Naive thymus-derived CD4-positive, alpha-beta T cell (primary cell): Measurements from ENCODE around the gene EFEMP2. TPM values are rescaled to one million over a fixed set of nuclear protein-coding genes. Genes with fewer than 3 reads are reported as not detected.

Experiments
- ATAC-seq: fragments of 150-1000 bp; cut with Tn5 transposase; 2 replicates; pipeline ENCODE4 v1.10.0; 2021; ENCODE audit warnings: mild to moderate bottlenecking, moderate library complexity
- CTCF ChIA-PET: fragments of 350-600 bp; sonication (Branson Sonifier 250); formaldehyde crosslinking; loops from one replicate; lab custom pipeline; 2021; ENCODE audit warnings: antibody characterized with exemption; lab: Charles Lee
- POLR2A ChIA-PET: fragments of 350-600 bp; sonication (Branson Sonifier 250); formaldehyde crosslinking; loops from one replicate; lab custom pipeline; 2021; ENCODE audit warnings: antibody characterized with exemption, inconsistent platforms; lab: Charles Lee
- DNase-seq, 9 donors: peaks; one replicate each; pipeline versions ENCODE4 v3.0.0 to v3.0.0-alpha.2; 2020 to 2022; ENCODE audit warnings: mixed read lengths in 1 of 9
- H3K27ac ChIP-seq: one replicate; pipeline ENCODE4 v1.7.0; 2013; ENCODE audit warnings: mild to moderate bottlenecking, low read depth, low read length, moderate library complexity
- H3K27me3 ChIP-seq, 2 donors: one replicate each; pipeline ENCODE4 v1.7.0; 2013; ENCODE audit warnings: low read length in 2 of 2, mild to moderate bottlenecking in 2 of 2, moderate library complexity in 2 of 2; ENCODE audit not compliant: control insufficient read depth in 2 of 2, insufficient read depth in 2 of 2
- H3K36me3 ChIP-seq, 3 experiments: 1 replicate in 2 of 3; 2 replicates in 1 of 3; pipeline ENCODE4 v1.7.0; 2013; ENCODE audit warnings: low read length in 3 of 3, mild to moderate bottlenecking in 3 of 3, moderate library complexity in 1 of 3; ENCODE audit not compliant: insufficient read depth in 3 of 3, control insufficient read depth in 2 of 3
- H3K4me1 ChIP-seq, 2 donors: one replicate each; pipeline ENCODE4 v1.7.0; 2013; ENCODE audit warnings: low read length in 2 of 2, mild to moderate bottlenecking in 2 of 2, moderate library complexity in 1 of 2; ENCODE audit not compliant: control insufficient read depth in 2 of 2, insufficient read depth in 2 of 2
- H3K4me3 ChIP-seq: 2 replicates; pipeline ENCODE4 v1.7.0; 2013; ENCODE audit warnings: mild to moderate bottlenecking, low read length
- H3K9me3 ChIP-seq, 3 experiments: 1 replicate in 2 of 3; 2 replicates in 1 of 3; pipeline ENCODE4 v1.7.0; 2013; ENCODE audit warnings: low read length in 3 of 3; ENCODE audit not compliant: control insufficient read depth in 2 of 3
- H3K27ac Mint-ChIP-seq, 9 donors: one replicate each; pipeline ENCODE4 v1.8.0; 2020 to 2022; ENCODE audit warnings: mixed read lengths in 9 of 9, mild to moderate bottlenecking in 8 of 9, moderate library complexity in 5 of 9, inconsistent platforms in 2 of 9
- H3K27me3 Mint-ChIP-seq, 5 donors: one replicate each; pipeline ENCODE4 v1.8.0; 2021 to 2022; ENCODE audit warnings: mixed read lengths in 5 of 5, mild to moderate bottlenecking in 1 of 5
- H3K36me3 Mint-ChIP-seq, 5 donors: one replicate each; pipeline ENCODE4 v1.8.0; 2020 to 2022; ENCODE audit warnings: mixed read lengths in 5 of 5, mild to moderate bottlenecking in 3 of 5, inconsistent platforms in 1 of 5
- H3K4me1 Mint-ChIP-seq, 7 donors: one replicate each; pipeline ENCODE4 v1.8.0; 2020 to 2022; ENCODE audit warnings: mixed read lengths in 7 of 7, mild to moderate bottlenecking in 3 of 7, inconsistent platforms in 1 of 7
- H3K4me3 Mint-ChIP-seq, 10 donors: one replicate each; pipeline ENCODE4 v1.8.0; 2020 to 2022; ENCODE audit warnings: mild to moderate bottlenecking in 10 of 10, mixed read lengths in 10 of 10, moderate library complexity in 6 of 10, inconsistent platforms in 2 of 10
- H3K9me3 Mint-ChIP-seq, 11 donors: one replicate each; pipeline ENCODE4 v1.8.0; 2020 to 2022; ENCODE audit warnings: mixed read lengths in 11 of 11, mild to moderate bottlenecking in 4 of 11, inconsistent platforms in 1 of 11, moderate library complexity in 1 of 11
- intact Hi-C, 2 donors: fragments of 100-400 bp; cut with micrococcal nuclease; formaldehyde crosslinking; loops; one replicate each; pipeline ENCODE4 v1.15.1; 2023
- polyA plus RNA-seq, 2 donors: library from polyadenylated mRNA; unstranded; fragments of 300-500 nt; fragmentation: Illumina TruSeq; gene quantifications; one replicate each; pipeline ENCODE4 v1.2.3, GENCODE V29; 2021
- total RNA-seq, 6 experiments: library from RNA in 5 of 6; stranded (reverse) in 5 of 6; gene quantifications; 1 replicate in 5 of 6; 2 replicates in 1 of 6; pipeline ENCODE4 v1.2.3 and lab custom pipeline; 2021 to 2026

The EFEMP2 gene
- total and polyA plus RNA-seq, 7 experiments from 2014 or later = 0.40 to 16.0 (median 9.2) TPM

DNA sequence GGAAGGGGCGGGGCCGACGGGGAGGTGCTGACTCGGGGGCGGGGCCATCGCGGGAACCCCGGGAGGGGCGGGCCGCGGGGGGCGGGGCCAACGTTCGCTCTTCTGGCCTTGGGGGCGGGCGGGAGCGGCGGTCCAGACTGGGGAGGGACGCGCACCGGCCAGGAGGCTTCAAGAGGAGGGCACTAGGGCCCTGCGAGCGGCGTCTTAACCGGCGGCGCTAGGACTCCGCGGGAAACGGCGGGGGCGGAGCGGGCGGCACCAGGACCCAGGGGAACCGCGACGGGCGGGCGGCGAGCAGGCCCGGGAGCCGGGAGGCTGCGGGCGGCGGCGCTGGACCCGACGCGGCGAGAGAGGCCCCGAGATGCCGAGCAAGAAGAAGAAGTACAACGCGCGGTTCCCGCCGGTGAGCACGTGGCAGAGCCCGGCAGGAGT lies 46.6 kb upstream of the EFEMP2 start, which contains the start of gene DRAP1:
Gene DRAP1 (plus strand): TSS at position 286 of the 432 bp plus-strand sequence. CDS start 76 bp downstream, at position 362.
- H3K36me3 Mint-ChIP-seq = peaks cover 4 to 33% (median 13%) of the 10 kb centered on the region in 5 donors
- POLR2A ChIA-PET = interaction anchor here (0.8 to 5.7 kb wide), 18 partner anchors 10 to 86 kb away, joined by 3 to 54 read pairs (median 6); partner anchors contain the start of genes CCDC85B, FIBP, MUS81 and SART1
- peaks cover 32 to 61% (median 35%) of the 10 kb centered on the region in 7 donors for H3K4me1 Mint-ChIP-seq
- intact Hi-C loops = loop anchor here (1.0 kb wide), 15 partner anchors 9 to 349 kb away; partner anchors contain the start of genes BANF1 (in 2 of the 2), EIF1AD (in 2 of the 2), FOSL1 (in 2 of the 2) and PCNX3 (in 2 of the 2)
- peak within 1 kb of the TSS; percentile 95 for H3K27ac ChIP-seq
- H3K9me3 ChIP-seq = no peaks in the 10 kb centered on the region
- peak within 1 kb of the TSS; percentile 83 for H3K4me3 ChIP-seq
- H3K27me3 ChIP-seq = no peaks in the 10 kb centered on the region
- H3K4me1 ChIP-seq = peaks cover 26 to 28% of the 10 kb centered on the region in 2 donors
- DNase-seq = peak; percentile 95 to 98 (median 97)
- no peaks in the 10 kb centered on the region for H3K9me3 Mint-ChIP-seq
- H3K36me3 ChIP-seq = peaks cover 0 to 37% (median 4%) of the 10 kb centered on the region in 3 experiments
- CTCF ChIA-PET = interaction anchor here (1.3 to 2.3 kb wide), 3 partner anchors 23 to 32 kb away, joined by 3 to 13 read pairs (median 4); partner anchors contain the start of gene CCDC85B
- H3K27me3 Mint-ChIP-seq = no peaks in the 10 kb centered on the region
- H3K27ac Mint-ChIP-seq = peak within 1 kb of the TSS; percentile 79 to 96 (median 90)
- ATAC-seq = peak; percentile 93
- H3K4me3 Mint-ChIP-seq = peak within 1 kb of the TSS; percentile 86 to 96 (median 93)

DNA sequence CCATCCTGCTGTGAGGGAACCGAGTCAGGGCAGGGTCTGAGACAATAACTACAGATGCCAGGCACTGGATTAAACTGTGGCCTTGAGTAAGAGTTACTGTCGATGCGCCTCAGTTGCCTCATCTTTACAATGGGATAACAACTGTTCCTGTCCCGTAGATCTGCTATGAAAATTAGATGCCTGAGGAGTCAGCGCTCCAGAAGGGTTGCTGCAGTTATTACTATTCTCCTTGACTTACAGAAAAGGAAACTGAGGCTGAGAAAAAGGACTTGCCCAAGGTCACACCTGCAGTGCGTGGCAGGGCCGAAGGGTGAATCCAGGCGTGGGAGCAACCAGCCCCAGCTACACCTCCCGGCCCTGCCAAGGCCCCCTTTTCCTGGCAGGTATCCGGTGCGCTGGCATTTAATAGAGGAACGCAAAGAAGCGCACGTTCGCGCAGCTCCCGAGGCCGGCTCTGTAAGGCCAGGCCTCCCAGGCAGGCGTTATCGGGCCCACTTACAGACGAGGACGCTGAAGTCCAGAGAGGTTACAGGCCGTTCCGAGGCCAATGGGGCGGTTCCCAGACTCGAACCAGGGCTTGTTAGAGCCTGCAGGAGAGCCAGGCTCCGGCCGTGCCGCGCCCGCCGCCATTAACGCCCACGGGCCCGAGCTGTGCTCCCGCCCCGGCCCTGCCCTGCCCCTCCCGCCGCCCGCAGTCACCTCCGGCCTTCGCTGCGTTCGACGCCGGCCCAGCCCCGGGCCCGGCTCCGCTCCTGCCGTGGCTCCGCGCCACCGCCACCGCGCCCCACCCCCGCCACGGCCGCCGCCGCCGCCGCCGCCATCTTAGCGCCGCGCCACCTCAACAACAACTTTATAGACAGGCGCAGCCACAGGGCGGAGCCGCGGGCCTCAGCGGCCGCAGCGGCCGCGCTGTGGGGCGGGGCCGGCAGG lies 45.9 kb upstream of the EFEMP2 start, which contains the start of gene C11orf68:
Gene C11orf68 (minus strand): TSS at position 852 of the 930 bp plus-strand sequence. CDS start 31 bp downstream, at position 821.
- Mint-ChIP-seq H3K9me3 (no peaks in the 10 kb centered on the region), H3K4me3 (peak within 1 kb of the TSS; percentile 86 to 96 (median 93)), H3K36me3 (peaks cover 4 to 32% (median 11%) of the 10 kb centered on the region in 5 donors), H3K27me3 (no peaks in the 10 kb centered on the region), H3K27ac (peak within 1 kb of the TSS; percentile 79 to 96 (median 90)), H3K4me1 (peaks cover 32 to 60% (median 34%) of the 10 kb centered on the region in 7 donors)
- peak; percentile 3 for ATAC-seq
- peak within 1 kb of the TSS; percentile 95 for H3K27ac ChIP-seq
- no peaks in the 10 kb centered on the region for H3K27me3 ChIP-seq
- H3K4me1 ChIP-seq = peaks cover 26 to 28% of the 10 kb centered on the region in 2 donors
- peak in 1 of 9 donors; percentile 38 for DNase-seq
- H3K9me3 ChIP-seq = no peaks in the 10 kb centered on the region
- peaks cover 0 to 36% (median 4%) of the 10 kb centered on the region in 3 experiments for H3K36me3 ChIP-seq
- ChIA-PET POLR2A (interaction anchor here (0.6 to 2.5 kb wide), 18 partner anchors 10 to 153 kb away, joined by 3 to 54 read pairs (median 6); partner anchors contain the start of genes CCDC85B, FIBP, FOSL1 and MUS81), CTCF (interaction anchor here (0.6 to 2.3 kb wide), 5 partner anchors 20 to 31 kb away, joined by 3 to 13 read pairs (median 4); partner anchors contain the start of gene CCDC85B)
- intact Hi-C loops = loop anchor here (1.0 kb wide), 15 partner anchors 10 to 350 kb away; partner anchors contain the start of genes BANF1 (in 2 of the 2), EIF1AD (in 2 of the 2), FOSL1 (in 2 of the 2) and PCNX3 (in 2 of the 2)
- peak within 1 kb of the TSS; percentile 83 for H3K4me3 ChIP-seq

GRCh38 chr11:65917434-65918210 lies 45.0 kb upstream of the EFEMP2 start:
- peak overlapping the region; percentile 83 for H3K4me3 ChIP-seq
- ATAC-seq (no peak), DNase-seq (no peak)
- Mint-ChIP-seq H3K4me3 (peak overlapping the region; percentile 86 to 96 (median 90)), H3K27ac (peak overlapping the region in 8 of 9 donors; percentile 74 to 94 (median 88)), H3K36me3 (peaks cover 3 to 27% (median 7%) of the 10 kb centered on the region in 5 donors), H3K27me3 (no peaks in the 10 kb centered on the region), H3K9me3 (no peaks in the 10 kb centered on the region), H3K4me1 (peaks cover 29 to 52% (median 30%) of the 10 kb centered on the region in 7 donors)
- H3K36me3 ChIP-seq = peaks cover 0 to 29% (median 2%) of the 10 kb centered on the region in 3 experiments
- intact Hi-C loops = no loop called here
- no peaks in the 10 kb centered on the region for H3K27me3 ChIP-seq
- POLR2A ChIA-PET = interaction anchor here (0.6 to 2.5 kb wide), 22 partner anchors 9 to 281 kb away, joined by 3 to 54 read pairs (median 4); partner anchors contain the start of genes CCDC85B, FIBP, FOSL1 and MUS81
- H3K4me1 ChIP-seq = peaks cover 26 to 28% of the 10 kb centered on the region in 2 donors
- H3K9me3 ChIP-seq = no peaks in the 10 kb centered on the region
- peak overlapping the region; percentile 95 for H3K27ac ChIP-seq
- CTCF ChIA-PET = interaction anchor here (0.6 to 2.3 kb wide), 5 partner anchors 19 to 30 kb away, joined by 3 to 13 read pairs (median 4); partner anchors contain the start of gene CCDC85B

DNA sequence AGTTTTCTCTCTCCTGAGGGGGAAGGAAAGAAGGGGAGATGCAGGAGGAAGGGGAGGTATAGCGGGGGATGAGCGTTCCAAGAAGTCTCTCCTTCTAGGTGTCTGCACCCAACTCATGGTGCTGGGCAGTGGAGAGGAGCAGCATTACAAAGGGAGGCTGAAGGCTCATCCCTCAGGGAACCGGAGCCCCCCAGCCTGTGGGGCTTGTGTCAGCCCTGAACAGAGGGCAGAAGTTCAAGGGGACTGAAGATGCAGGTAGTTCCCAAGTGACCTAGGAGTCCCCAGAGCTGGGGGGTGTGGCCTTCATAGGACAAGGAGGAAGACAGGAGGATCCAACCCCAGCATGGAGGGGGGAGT lies 44.5 kb upstream of the EFEMP2 start:
- CTCF ChIA-PET = interaction anchor here (2.3 kb wide), 1 partner anchor 27 kb away, joined by 13 read pairs; the partner anchor contains the start of gene CCDC85B
- peaks cover 25 to 47% (median 29%) of the 10 kb centered on the region in 7 donors for H3K4me1 Mint-ChIP-seq

GRCh38 chr11:65916391-65916790 lies 43.8 kb upstream of the EFEMP2 start:
- DNase-seq = no peak
- ATAC-seq = no peak
- H3K4me3 ChIP-seq = no peak overlapping the region
- Mint-ChIP-seq H3K4me1 (peaks cover 24 to 43% (median 29%) of the 10 kb centered on the region in 7 donors), H3K27me3 (peaks cover 0 to 2% (median 0%) of the 10 kb centered on the region in 5 donors), H3K4me3 (peak overlapping the region; percentile 52 to 96 (median 88)), H3K9me3 (no peaks in the 10 kb centered on the region), H3K27ac (peak overlapping the region in 6 of 9 donors; percentile 35 to 87 (median 75)), H3K36me3 (peaks cover 0 to 21% (median 0%) of the 10 kb centered on the region in 5 donors)
- H3K4me1 ChIP-seq = peaks cover 26 to 28% of the 10 kb centered on the region in 2 donors
- intact Hi-C loops = no loop called here
- no peak overlapping the region for H3K27ac ChIP-seq
- no peaks in the 10 kb centered on the region for H3K27me3 ChIP-seq
- peaks cover 0 to 18% (median 0%) of the 10 kb centered on the region in 3 experiments for H3K36me3 ChIP-seq
- POLR2A ChIA-PET = interaction anchor here (0.9 to 2.8 kb wide), 4 partner anchors 23 to 43 kb away, joined by 3 to 17 read pairs (median 4); partner anchors contain the start of gene CCDC85B
- CTCF ChIA-PET = interaction anchor here (0.7 kb wide), 1 partner anchor 32 kb away, joined by 4 read pairs; no protein-coding TSS in a partner anchor
- no peaks in the 10 kb centered on the region for H3K9me3 ChIP-seq

More for the DNA sequence above, 44.5 kb upstream of the EFEMP2 start:
- H3K4me1 ChIP-seq = peaks cover 26 to 28% of the 10 kb centered on the region in 2 donors
- no peaks in the 10 kb centered on the region for H3K9me3 ChIP-seq
- ATAC-seq (no peak), DNase-seq (no peak)
- H3K27me3 Mint-ChIP-seq = no peaks in the 10 kb centered on the region
- peak overlapping the region; percentile 83 for H3K4me3 ChIP-seq
- H3K9me3 Mint-ChIP-seq = no peaks in the 10 kb centered on the region
- H3K27ac ChIP-seq = peak overlapping the region; percentile 27
- peaks cover 0 to 23% (median 0%) of the 10 kb centered on the region in 3 experiments for H3K36me3 ChIP-seq
- peak overlapping the region; percentile 52 to 96 (median 88) for H3K4me3 Mint-ChIP-seq
- POLR2A ChIA-PET = interaction anchor here (0.6 to 2.5 kb wide), 12 partner anchors 8 to 282 kb away, joined by 3 to 54 read pairs (median 6); partner anchors contain the start of genes CCDC85B, FIBP and FOSL1
- peaks cover 0 to 22% (median under 1%) of the 10 kb centered on the region in 5 donors for H3K36me3 Mint-ChIP-seq
- intact Hi-C loops = no loop called here
- H3K27me3 ChIP-seq = no peaks in the 10 kb centered on the region
- peak overlapping the region in 8 of 9 donors; percentile 8 to 86 (median 70) for H3K27ac Mint-ChIP-seq
